SK-N-SH (cell line): ENCODE measurements around the gene ZMIZ1. TPM values are rescaled to one million over a fixed set of nuclear protein-coding genes. Genes with fewer than 3 reads are reported as not detected.
A peak's percentile ranks its signal among the peaks of the same experiment; 100 is the strongest.

ENCODE experiments used
- CTCF ChIA-PET: fragments of 300-600, 350-600 bp; formaldehyde crosslinking; extraction: SDS; loops from one replicate; lab custom pipeline; 2021; lab: Yijun Ruan, JAX
- POLR2A ChIA-PET: fragments of 350-600 bp; sonication (Branson Sonifier 250); formaldehyde crosslinking; extraction: SDS; loops from one replicate; lab custom pipeline; 2020; ENCODE audit warnings: antibody characterized with exemption, inconsistent platforms; lab: Yijun Ruan, JAX
- DNase-seq: peaks from one replicate; pipeline ENCODE4 v3.0.0; 2012
- H2AFZ ChIP-seq: fragments of 200-600 bp; sonication (generic); 2 replicates; pipeline ENCODE4 v1.8.1; 2016; ENCODE audit warnings: antibody characterized with exemption, mild to moderate bottlenecking, low read depth
- H3F3A ChIP-seq: fragments of 200-600 bp; sonication (generic); replicated peaks from 2 replicates; pipeline ENCODE3; 2016; ENCODE audit warnings: antibody characterized with exemption, mild to moderate bottlenecking; ENCODE audit not compliant: insufficient read depth
- H3K27ac ChIP-seq, 2 experiments: fragments of 200-500 bp in 1 of 2; fragments of 200-600 bp in 1 of 2; sonication (Bioruptor generic) in 1 of 2; sonication (generic), shearing (Covaris generic) in 1 of 2; 2 replicates each; pipeline versions ENCODE4 v1.5.1 to v1.6.1; 2014 to 2016; ENCODE audit warnings: low read depth in 2 of 2, inconsistent platforms in 1 of 2, low read length in 1 of 2, mild to moderate bottlenecking in 1 of 2, mixed read lengths in 1 of 2
- H3K27me3 ChIP-seq: fragments of 200-600 bp; sonication (generic), shearing (Covaris generic); 2 replicates; pipeline ENCODE4 v1.6.1; 2016; ENCODE audit warnings: mixed run types; ENCODE audit not compliant: insufficient read depth
- H3K36me3 ChIP-seq, 2 experiments: fragments of 200-500 bp in 1 of 2; fragments of 200-600 bp in 1 of 2; sonication (Bioruptor generic) in 1 of 2; sonication (generic) in 1 of 2; replicated peaks in 1 of 2; 2 replicates each; pipeline versions ENCODE3 to v1.5.1; 2014 to 2016; ENCODE audit warnings: low read length in 1 of 2, mild to moderate bottlenecking in 1 of 2; ENCODE audit not compliant: insufficient read depth in 2 of 2, control insufficient read depth in 1 of 2
- H3K4me1 ChIP-seq, 2 experiments: fragments of 200-500 bp in 1 of 2; fragments of 200-600 bp in 1 of 2; sonication (Bioruptor generic) in 1 of 2; sonication (generic), shearing (Covaris generic) in 1 of 2; 2 replicates each; pipeline versions ENCODE4 v1.5.1 to v1.6.1; 2014 to 2016; ENCODE audit warnings: low read depth in 1 of 2, low read length in 1 of 2, mixed run types in 1 of 2; ENCODE audit not compliant: insufficient read depth in 2 of 2, control insufficient read depth in 1 of 2
- H3K4me2 ChIP-seq: fragments of 200-600 bp; sonication (generic), shearing (Covaris generic); 2 replicates; pipeline ENCODE4 v1.6.1; 2017; ENCODE audit warnings: mixed run types
- H3K4me3 ChIP-seq, 2 experiments: fragments of 200-500 bp in 1 of 2; fragments of 200-600 bp in 1 of 2; sonication (Bioruptor generic) in 1 of 2; sonication (generic), shearing (Covaris generic) in 1 of 2; 2 replicates each; pipeline versions ENCODE4 v1.5.1 to v1.8.1; 2014 to 2016; ENCODE audit warnings: low read depth in 2 of 2, inconsistent platforms in 1 of 2, low read length in 1 of 2, mild to moderate bottlenecking in 1 of 2, mixed read lengths in 1 of 2, moderate library complexity in 1 of 2
- H3K79me2 ChIP-seq: fragments of 200-600 bp; sonication (generic); 2 replicates; pipeline ENCODE4 v1.8.1; 2017; ENCODE audit warnings: mild to moderate bottlenecking; ENCODE audit not compliant: insufficient read depth
- H3K9ac ChIP-seq: fragments of 200-600 bp; sonication (generic); 2 replicates; pipeline ENCODE4 v1.6.1; 2017; ENCODE audit warnings: mixed run types
- H3K9me2 ChIP-seq: fragments of 200-600 bp; sonication (generic); 2 replicates; pipeline ENCODE4 v1.6.1; 2017; ENCODE audit warnings: mixed run types
- H3K9me3 ChIP-seq: fragments of 200-600 bp; sonication (generic); 2 replicates; pipeline ENCODE4 v1.6.1; 2017; ENCODE audit warnings: mixed run types, mild to moderate bottlenecking, moderate library complexity
- H4K20me1 ChIP-seq: fragments of 200-600 bp; sonication (generic); 2 replicates; pipeline ENCODE4 v1.6.1; 2017; ENCODE audit warnings: mild to moderate bottlenecking, mixed run types; ENCODE audit not compliant: insufficient read depth
- CHD2 ChIP-seq: fragments of 150-350 bp; IDR thresholded peaks from 2 replicates; pipeline ENCODE4 v1.6.1; 2018; ENCODE audit warnings: low read length; ENCODE audit not compliant: partially characterized antibody
- CTCF ChIP-seq: fragments of 200-600 bp; sonication (generic); IDR thresholded peaks from 2 replicates; pipeline ENCODE4 v1.6.1; 2017; ENCODE audit warnings: antibody characterized with exemption, mild to moderate bottlenecking, moderate library complexity
- FOXJ3 ChIP-seq: sonication (generic); formaldehyde crosslinking; IDR thresholded peaks from 2 replicates; pipeline ENCODE4 v1.5.1; 2020; ENCODE audit warnings: mild to moderate bottlenecking, missing genetic modification reagents
- IRF3 ChIP-seq: fragments of 150-350 bp; IDR thresholded peaks from 2 replicates; pipeline ENCODE4 v1.6.1; 2016; ENCODE audit warnings: mild to moderate bottlenecking, low read depth, low read length
- JUND ChIP-seq: IDR thresholded peaks from 2 replicates; pipeline ENCODE4 v1.4.0; 2012
- MAX ChIP-seq: IDR thresholded peaks from 2 replicates; pipeline ENCODE4 v1.4.0; 2012; ENCODE audit warnings: low read depth
- MEF2A ChIP-seq: IDR thresholded peaks from 2 replicates; pipeline ENCODE4 v1.4.0; 2012; ENCODE audit warnings: low read depth, borderline replicate concordance
- MXI1 ChIP-seq: IDR thresholded peaks from 2 replicates; pipeline ENCODE4 v1.6.1; 2012; ENCODE audit warnings: mild to moderate bottlenecking, low read depth, low read length, improper control_type of control experiment
- NFIC ChIP-seq: IDR thresholded peaks from 2 replicates; pipeline ENCODE4 v1.4.0; 2012; ENCODE audit warnings: borderline replicate concordance
- PBX3 ChIP-seq: IDR thresholded peaks from 2 replicates; pipeline ENCODE4; 2012
- POLR2AphosphoS5 ChIP-seq: IDR thresholded peaks from 2 replicates; pipeline ENCODE4 v1.6.1; 2012; ENCODE audit warnings: low read depth, low read length
- RCOR1 ChIP-seq: fragments of 150-350 bp; IDR thresholded peaks from 2 replicates; pipeline ENCODE4 v1.6.1; 2017; ENCODE audit warnings: antibody characterized with exemption, low read length
- REST ChIP-seq: IDR thresholded peaks from 2 replicates; pipeline ENCODE4 v1.6.1; 2012; ENCODE audit warnings: mild to moderate bottlenecking, low read depth, low read length, moderate library complexity
- SIN3A ChIP-seq: IDR thresholded peaks from 2 replicates; pipeline ENCODE4 v1.6.1; 2012; ENCODE audit warnings: low read depth, mild to moderate bottlenecking, low read length, moderate library complexity, borderline replicate concordance
- SMC3 ChIP-seq: IDR thresholded peaks from 2 replicates; pipeline ENCODE4 v1.6.1; 2012; ENCODE audit warnings: low read depth, low read length, improper control_type of control experiment
- TAF1 ChIP-seq: IDR thresholded peaks from 2 replicates; pipeline ENCODE4 v1.6.1; 2012; ENCODE audit warnings: low read depth, mild to moderate bottlenecking, low read length, moderate library complexity, borderline replicate concordance
- TCF12 ChIP-seq: IDR thresholded peaks from 2 replicates; pipeline ENCODE4 v1.4.0; 2012
- USF2 ChIP-seq: fragments of 150-350 bp; IDR thresholded peaks from 2 replicates; pipeline ENCODE4 v1.6.1; 2017; ENCODE audit warnings: antibody characterized with exemption, low read length, low read depth, borderline replicate concordance
- YY1 ChIP-seq: IDR thresholded peaks from 2 replicates; pipeline ENCODE4 v1.4.0; 2012; ENCODE audit warnings: low read depth, mild to moderate bottlenecking
- WGBS: methylation state at CpG from one replicate; pipeline ENCODE4 v1.1.6; 2017; ENCODE audit warnings: low lambda C conversion rate; 5-methylcytosine and 5-hydroxymethylcytosine counted together
- polyA plus RNA-seq, 3 experiments: library from polyadenylated mRNA; depleted of rRNA; stranded (reverse); fragments of >200 nt; gene quantifications; 2 replicates each; pipeline ENCODE4 v1.2.3, GENCODE V29; 2012

The ZMIZ1 gene
- polyA plus RNA-seq, 1 of the 3 experiments (the other 2 are of a cell fraction): 23.5 TPM

GRCh38 chr10:79197558-79197957 is 128.8 kb downstream of the ZMIZ1 start (continued):
- TF ChIP-seq USF2 (no peak), YY1 (no peak), CHD2 (no peak)

- WGBS: 91% methylated on average over 7 of the region's 7 CpGs
- Histone ChIP-seq H3K27me3 (no peaks in the 10 kb centered on the region), H4K20me1 (peaks cover 18% of the 10 kb centered on the region), H3K4me2 (no peak overlapping the region), H3K27ac (peak overlapping the region in 1 of 2 experiments; percentile 34; a peak in 1 of 4 replicates), H2AFZ (no peak overlapping the region), H3K36me3 (peaks cover 8 to 27% of the 10 kb centered on the region in 2 experiments), H3K9ac (no peak overlapping the region), H3K9me2 (no peaks in the 10 kb centered on the region), H3F3A (peaks cover 10% of the 10 kb centered on the region), H3K9me3 (no peaks in the 10 kb centered on the region)
- CTCF ChIA-PET: interaction anchor here (1.1 to 1.4 kb wide), 2 partner anchors 134 to 146 kb away, joined by 3 to 4 read pairs; no protein-coding TSS in a partner anchor
- TF ChIP-seq IRF3: no peak
- TF ChIP-seq JUND: no peak
- TF ChIP-seq SIN3A: no peak
- TF ChIP-seq CTCF: no peak
- no peak for TF ChIP-seq MEF2A
- TF ChIP-seq RCOR1: no peak
- TF ChIP-seq POLR2AphosphoS5: no peak
- TF ChIP-seq TCF12: no peak
- TF ChIP-seq MXI1: no peak
- no peak for TF ChIP-seq REST
- no peak for TF ChIP-seq SMC3
- TF ChIP-seq YY1: no peak
- TF ChIP-seq MAX: no peak
- TF ChIP-seq PBX3: no peak
- no peak for TF ChIP-seq FOXJ3 (CRISPR knock-in tag)
- TF ChIP-seq TAF1: no peak
- TF ChIP-seq NFIC: no peak
- TF ChIP-seq, all 33 proteins: peak for 0
- peaks cover 7 to 63% of the 10 kb centered on the region in 2 experiments for H3K4me1 ChIP-seq
- DNase-seq: no peak
- POLR2A ChIA-PET: no interaction called here
- H3K79me2 ChIP-seq: peaks cover 70% of the 10 kb centered on the region
- no peak overlapping the region for H3K4me3 ChIP-seq
Observed at GRCh38 chr10:79200346-79200745, 131.6 kb downstream of the ZMIZ1 start.
